DOHH2 (cell line): ENCODE measurements around the gene ANTKMT.

Experiments
- H3F3A ChIP-seq: fragments of 200-600 bp; sonication (generic), shearing (Covaris generic); 2 replicates; pipeline ENCODE4 v1.6.0; 2016; ENCODE audit warnings: antibody characterized with exemption, mild to moderate bottlenecking; ENCODE audit not compliant: control insufficient read depth, insufficient read depth
- H3K27ac ChIP-seq: fragments of 200-600 bp; sonication (generic); 2 replicates; pipeline ENCODE4 v1.5.1; 2014; ENCODE audit warnings: low read depth, mild to moderate bottlenecking, low read length, moderate library complexity
- H3K27me3 ChIP-seq: fragments of 200-600 bp; sonication (generic); 2 replicates; pipeline ENCODE4 v1.6.1; 2014; ENCODE audit warnings: mild to moderate bottlenecking, low read length, mixed read lengths; ENCODE audit not compliant: control insufficient read depth
- H3K36me3 ChIP-seq: fragments of 200-600 bp; sonication (generic); 2 replicates; pipeline ENCODE4 v1.6.1; 2014; ENCODE audit warnings: mild to moderate bottlenecking, low read length, moderate library complexity, mixed read lengths; ENCODE audit not compliant: control insufficient read depth
- H3K4me1 ChIP-seq: fragments of 200-600 bp; sonication (generic); 2 replicates; pipeline ENCODE4 v1.6.1; 2014; ENCODE audit warnings: mild to moderate bottlenecking, low read length, mixed read lengths; ENCODE audit not compliant: control insufficient read depth
- H3K4me2 ChIP-seq: fragments of 200-600 bp; sonication (generic); 2 replicates; pipeline ENCODE4 v1.6.0; 2014; ENCODE audit warnings: mild to moderate bottlenecking, low read length, moderate library complexity
- H3K4me3 ChIP-seq: fragments of 200-600 bp; sonication (generic); 2 replicates; pipeline ENCODE4 v1.5.1; 2014; ENCODE audit warnings: mild to moderate bottlenecking, low read length, mixed read lengths
- H3K79me2 ChIP-seq: fragments of 200-600 bp; sonication (generic); 2 replicates; pipeline ENCODE4 v1.6.1; 2014; ENCODE audit warnings: mild to moderate bottlenecking, low read length, mixed read lengths; ENCODE audit not compliant: control insufficient read depth
- H3K9me2 ChIP-seq: fragments of 200-600 bp; sonication (generic); replicated peaks from 2 replicates; pipeline ENCODE4 v1.6.1; 2014; ENCODE audit warnings: mild to moderate bottlenecking, low read length, mixed read lengths; ENCODE audit not compliant: control insufficient read depth
- H3K9me3 ChIP-seq: fragments of 200-600 bp; sonication (generic); 2 replicates; pipeline ENCODE4 v1.6.1; 2014; ENCODE audit warnings: antibody characterized with exemption, low read length, mixed read lengths; ENCODE audit not compliant: control insufficient read depth, insufficient read depth
- H4K20me1 ChIP-seq: fragments of 200-600 bp; sonication (generic); 2 replicates; pipeline ENCODE4 v1.6.0; 2014; ENCODE audit warnings: low read depth, mild to moderate bottlenecking, antibody characterized with exemption, low read length, moderate library complexity; ENCODE audit not compliant: control insufficient read depth, insufficient read depth
- CTCF ChIP-seq: fragments of 200-600 bp; sonication (generic); IDR thresholded peaks from one replicate; pipeline ENCODE4 v1.5.1; 2014; ENCODE audit warnings: antibody characterized with exemption, mild to moderate bottlenecking, low read depth, low read length; ENCODE audit not compliant: poor library complexity, severe bottlenecking
- EZH2phosphoT487 ChIP-seq: fragments of 200-600 bp; sonication (generic); IDR thresholded peaks from 2 replicates; pipeline ENCODE4 v1.6.1; 2017; ENCODE audit warnings: borderline replicate concordance, mild to moderate bottlenecking, antibody characterized with exemption, low read length, moderate library complexity, mixed read lengths

The ANTKMT gene

GRCh38 chr16:714558-715476 lies 6.1 kb upstream of the ANTKMT start, which contains the start of gene METRN:
METRN (plus strand) TSS chr16:715118; CDS start chr16:715290, 172 bp downstream.
- H3K9me3 ChIP-seq = no peaks in the 10 kb centered on the region
- H3K36me3 ChIP-seq = no peaks in the 10 kb centered on the region
- TF ChIP-seq EZH2phosphoT487 (no peak), CTCF (no peak)
- H3K27me3 ChIP-seq = peaks cover 30% of the 10 kb centered on the region
- H3K79me2 ChIP-seq = 0 out of 2 replicates have a peak, but pooled peaks cover 2% of the 10 kb centered on the region
- peak within 1 kb of the TSS; percentile 77 for H3K4me2 ChIP-seq
- peaks cover 6% of the 10 kb centered on the region; the same call in 1 of the 2 replicates for H3F3A ChIP-seq
- peaks cover 36% of the 10 kb centered on the region for H3K4me1 ChIP-seq
- H3K4me3 ChIP-seq = peak within 1 kb of the TSS; percentile 73
- peaks cover 8% of the 10 kb centered on the region; the same call in 1 of the 2 replicates for H4K20me1 ChIP-seq
- H3K9me2 ChIP-seq = no peaks in the 10 kb centered on the region
- no peak within 1 kb of the TSS for H3K27ac ChIP-seq

- H3K9me3 ChIP-seq = no peaks in the 10 kb centered on the region
- H3F3A ChIP-seq = peaks cover 6% of the 10 kb centered on the region; the same call in 1 of the 2 replicates
- peaks cover 22% of the 10 kb centered on the region for H3K27me3 ChIP-seq
- H3K36me3 ChIP-seq = peaks cover 2% of the 10 kb centered on the region
- H3K4me1 ChIP-seq = peaks cover 41% of the 10 kb centered on the region
- H3K27ac ChIP-seq = no peak overlapping the region
- peak overlapping the region; percentile 73 for H3K4me3 ChIP-seq
- no peaks in the 10 kb centered on the region for H3K9me2 ChIP-seq
- TF ChIP-seq EZH2phosphoT487 (no peak), CTCF (no peak)
- H4K20me1 ChIP-seq = peaks cover 8% of the 10 kb centered on the region; the same call in 1 of the 2 replicates
- H3K4me2 ChIP-seq = peak overlapping the region; percentile 77
- 0 out of 2 replicates have a peak, but pooled peaks cover 2% of the 10 kb centered on the region for H3K79me2 ChIP-seq
These were observed 5.3 kb upstream of the ANTKMT start for GRCh38 chr16:715477-716199.

- Histone ChIP-seq H3K79me2 (0 out of 2 replicates have a peak, but pooled peaks cover 2% of the 10 kb centered on the region), H4K20me1 (peaks cover 8% of the 10 kb centered on the region; the same call in 1 of the 2 replicates), H3K9me2 (no peaks in the 10 kb centered on the region), H3K36me3 (peaks cover 4% of the 10 kb centered on the region), H3K4me2 (peak overlapping the region; percentile 77), H3K27ac (no peak overlapping the region), H3F3A (peaks cover 6% of the 10 kb centered on the region; the same call in 1 of the 2 replicates), H3K27me3 (peaks cover 17% of the 10 kb centered on the region), H3K4me3 (peak overlapping the region; percentile 73), H3K9me3 (no peaks in the 10 kb centered on the region), H3K4me1 (peaks cover 41% of the 10 kb centered on the region)
- TF ChIP-seq EZH2phosphoT487 = no peak
- TF ChIP-seq CTCF = no peak
These were observed 4.8 kb upstream of the ANTKMT start for GRCh38 chr16:716200-716568.
